Muscle layer of colon (tissue), 2 donors: ENCODE measurements around the gene BANK1.

ENCODE experiments used
- H3K27ac ChIP-seq: one replicate; pipeline ENCODE4 v1.7.0; 2013; ENCODE audit warnings: low read depth, mild to moderate bottlenecking, low read length, moderate library complexity
- H3K27me3 ChIP-seq, 2 donors: one replicate each; pipeline ENCODE4 v1.7.0; 2013; ENCODE audit warnings: low read length in 2 of 2, mild to moderate bottlenecking in 2 of 2; ENCODE audit not compliant: insufficient read depth in 2 of 2, control insufficient read depth in 1 of 2
- H3K36me3 ChIP-seq: one replicate; pipeline ENCODE4 v1.7.0; 2013; ENCODE audit warnings: mild to moderate bottlenecking, low read length; ENCODE audit not compliant: insufficient read depth
- H3K4me1 ChIP-seq: one replicate; pipeline ENCODE4 v1.7.0; 2013; ENCODE audit warnings: mild to moderate bottlenecking, low read length; ENCODE audit not compliant: insufficient read depth
- H3K4me3 ChIP-seq, 2 donors: one replicate each; pipeline ENCODE4 v1.7.0; 2013; ENCODE audit warnings: low read length in 2 of 2, low read depth in 1 of 2, mild to moderate bottlenecking in 1 of 2, moderate library complexity in 1 of 2
- H3K9ac ChIP-seq: one replicate; pipeline ENCODE4 v1.7.0; 2013; ENCODE audit warnings: low read length
- H3K9me3 ChIP-seq: one replicate; pipeline ENCODE4 v1.7.0; 2013; ENCODE audit warnings: mild to moderate bottlenecking, low read length
- donor health status: abdominal sarcoma.
- donor health status: Adenocarcinoma of cecum.

BANK1 gene

DNA sequence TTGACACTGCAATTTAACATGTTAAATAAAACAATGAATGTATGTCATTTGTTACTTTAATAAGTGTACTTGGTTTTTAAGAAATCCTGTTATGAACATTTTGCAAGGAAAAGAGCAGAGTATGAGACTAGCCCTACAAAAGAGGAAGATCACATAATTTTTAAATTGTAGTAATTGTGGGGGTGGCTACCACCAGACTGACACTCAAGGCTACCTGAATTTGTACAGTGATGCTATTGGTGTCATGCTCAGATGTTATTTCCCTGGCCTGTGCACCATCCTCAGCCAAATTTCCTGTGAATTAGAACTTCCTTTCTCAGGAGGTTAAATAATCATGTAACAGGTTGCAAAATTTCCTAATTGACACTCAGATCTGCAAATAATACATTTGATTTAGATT is 157.5 kb downstream of the BANK1 start:
- Histone ChIP-seq H3K27ac (no peak overlapping the region), H3K4me1 (no peaks in the 10 kb centered on the region), H3K36me3 (no peaks in the 10 kb centered on the region), H3K9ac (no peak overlapping the region), H3K4me3 (no peak overlapping the region), H3K27me3 (no peaks in the 10 kb centered on the region), H3K9me3 (no peaks in the 10 kb centered on the region)

DNA sequence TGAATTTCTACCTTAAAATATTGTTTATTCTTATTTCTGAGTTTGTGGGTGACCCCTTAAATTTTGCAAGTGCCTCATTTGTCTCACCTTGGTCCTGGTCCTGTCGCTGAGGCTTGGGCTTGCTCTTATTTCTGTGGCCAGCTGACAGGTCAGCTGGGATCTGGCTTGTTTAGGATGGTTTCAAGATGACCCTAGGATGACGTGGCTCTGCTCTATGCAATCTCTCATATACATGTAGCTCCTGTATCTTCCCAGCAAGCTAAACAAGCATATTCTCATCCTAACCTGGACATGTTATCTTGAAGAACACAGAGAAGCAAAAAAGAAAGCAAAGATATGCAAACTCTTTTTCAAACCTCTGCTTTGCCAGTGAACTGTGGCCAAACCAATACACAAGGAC is 158.4 kb downstream of the BANK1 start:
- Histone ChIP-seq H3K27ac (no peak overlapping the region), H3K4me3 (no peak overlapping the region), H3K36me3 (no peaks in the 10 kb centered on the region), H3K4me1 (peaks cover 2% of the 10 kb centered on the region), H3K9ac (no peak overlapping the region), H3K27me3 (no peaks in the 10 kb centered on the region), H3K9me3 (no peaks in the 10 kb centered on the region)

DNA sequence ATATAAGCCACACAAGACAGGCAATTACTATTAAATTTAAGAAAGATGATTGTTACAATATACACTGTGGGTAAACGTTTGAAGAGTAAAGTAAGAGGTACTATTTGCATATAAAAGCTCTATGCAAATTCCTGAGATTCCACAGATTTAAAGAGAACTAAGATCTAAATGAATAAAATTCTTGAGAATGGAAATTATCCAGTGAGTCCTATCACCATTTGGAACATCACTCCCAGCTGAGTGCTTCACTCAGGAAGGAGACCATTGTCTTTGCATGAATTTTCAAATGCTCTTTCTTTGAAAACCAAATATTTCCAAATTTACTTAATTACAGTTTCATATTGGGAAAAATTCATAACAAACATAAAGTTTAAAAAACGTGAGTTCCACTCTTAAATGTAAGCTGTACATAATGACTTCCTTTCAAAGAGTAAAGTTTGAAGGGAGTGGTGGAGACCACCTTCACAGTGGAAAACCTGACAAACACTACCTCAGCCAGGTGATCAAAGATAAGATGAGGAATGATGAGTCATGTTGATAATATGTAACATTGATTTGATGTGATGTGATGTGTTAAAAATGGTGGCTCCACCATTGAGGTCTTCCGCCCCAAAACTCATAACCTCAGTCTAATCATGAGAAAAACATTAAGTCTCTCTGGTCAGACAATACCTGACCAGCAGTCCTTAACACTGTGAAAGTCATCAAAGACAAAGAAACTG is 159.9 kb downstream of the BANK1 start:
- Histone ChIP-seq H3K36me3 (no peaks in the 10 kb centered on the region), H3K4me3 (no peak overlapping the region), H3K9me3 (no peaks in the 10 kb centered on the region), H3K27ac (no peak overlapping the region), H3K27me3 (no peaks in the 10 kb centered on the region), H3K4me1 (peaks cover 4% of the 10 kb centered on the region), H3K9ac (no peak overlapping the region)

DNA sequence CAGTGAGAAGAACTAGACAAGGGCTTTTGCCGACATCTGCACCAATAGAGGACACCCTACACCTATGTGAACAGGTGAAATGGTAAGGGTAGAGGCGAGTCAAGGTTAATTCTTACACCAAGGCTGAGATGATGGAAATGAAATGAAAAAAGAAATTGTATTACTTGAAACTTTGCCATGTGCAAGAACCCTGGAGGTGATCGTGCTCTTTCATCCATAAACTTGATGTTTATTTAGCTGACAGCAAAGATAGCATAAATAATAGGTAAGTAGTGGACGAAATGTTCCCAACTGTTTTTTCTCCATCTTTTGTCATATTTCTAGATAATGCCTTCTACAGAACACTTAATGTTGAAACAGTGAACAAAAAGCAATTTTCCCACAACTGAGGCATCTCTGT is 162.5 kb downstream of the BANK1 start:
- Histone ChIP-seq H3K27ac (no peak overlapping the region), H3K27me3 (no peaks in the 10 kb centered on the region), H3K36me3 (no peaks in the 10 kb centered on the region), H3K4me1 (peaks cover 4% of the 10 kb centered on the region), H3K4me3 (no peak overlapping the region), H3K9ac (no peak overlapping the region), H3K9me3 (no peaks in the 10 kb centered on the region)

DNA sequence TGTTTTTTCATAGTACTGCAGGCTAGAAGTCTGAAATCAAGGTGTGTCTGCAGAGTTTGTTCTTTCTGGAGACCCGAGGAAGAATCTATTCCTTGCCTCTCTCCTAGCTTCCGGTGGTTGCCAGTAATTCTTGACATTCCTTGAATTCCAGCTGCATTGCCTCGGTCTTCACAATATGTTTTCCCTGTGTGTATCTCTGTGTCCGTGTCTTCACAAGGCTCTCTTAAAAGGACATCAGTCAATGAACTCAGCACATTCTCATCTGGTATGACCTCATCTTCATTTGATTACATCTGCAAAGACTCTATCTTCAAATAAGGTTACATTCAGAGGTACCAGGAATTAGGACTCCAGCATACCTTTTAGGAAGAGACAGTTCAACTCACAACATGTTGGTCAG is 163.4 kb downstream of the BANK1 start:
- no peaks in the 10 kb centered on the region for H3K9me3 ChIP-seq
- H3K4me3 ChIP-seq = no peak overlapping the region

DNA sequence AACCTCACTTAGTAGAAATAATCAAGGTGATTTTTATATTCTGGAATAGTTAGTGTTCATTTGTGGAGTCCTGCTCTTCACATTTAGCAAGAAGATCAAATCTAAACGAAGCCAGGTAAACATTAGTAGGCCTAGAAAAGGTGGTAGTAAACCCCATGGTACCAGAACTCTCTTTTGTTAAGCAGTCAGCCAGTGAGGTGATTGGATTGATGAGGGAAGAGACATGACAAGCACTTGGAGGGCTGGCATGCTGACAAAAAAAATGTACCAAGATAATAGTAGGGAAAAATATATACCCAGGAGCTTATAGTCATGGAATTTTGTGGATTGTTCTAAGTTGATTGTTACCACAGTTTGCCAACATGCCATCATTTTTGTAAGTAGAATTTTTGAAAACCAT is 163.8 kb downstream of the BANK1 start:
- Histone ChIP-seq H3K9ac (no peak overlapping the region), H3K36me3 (no peaks in the 10 kb centered on the region), H3K4me3 (no peak overlapping the region), H3K4me1 (peaks cover 4% of the 10 kb centered on the region), H3K27ac (no peak overlapping the region), H3K9me3 (no peaks in the 10 kb centered on the region), H3K27me3 (no peaks in the 10 kb centered on the region)

More for the DNA sequence above, 163.4 kb downstream of the BANK1 start:
- no peak overlapping the region for H3K9ac ChIP-seq
- H3K36me3 ChIP-seq = no peaks in the 10 kb centered on the region
- peaks cover 4% of the 10 kb centered on the region for H3K4me1 ChIP-seq
- no peak overlapping the region for H3K27ac ChIP-seq
- no peaks in the 10 kb centered on the region for H3K27me3 ChIP-seq

DNA sequence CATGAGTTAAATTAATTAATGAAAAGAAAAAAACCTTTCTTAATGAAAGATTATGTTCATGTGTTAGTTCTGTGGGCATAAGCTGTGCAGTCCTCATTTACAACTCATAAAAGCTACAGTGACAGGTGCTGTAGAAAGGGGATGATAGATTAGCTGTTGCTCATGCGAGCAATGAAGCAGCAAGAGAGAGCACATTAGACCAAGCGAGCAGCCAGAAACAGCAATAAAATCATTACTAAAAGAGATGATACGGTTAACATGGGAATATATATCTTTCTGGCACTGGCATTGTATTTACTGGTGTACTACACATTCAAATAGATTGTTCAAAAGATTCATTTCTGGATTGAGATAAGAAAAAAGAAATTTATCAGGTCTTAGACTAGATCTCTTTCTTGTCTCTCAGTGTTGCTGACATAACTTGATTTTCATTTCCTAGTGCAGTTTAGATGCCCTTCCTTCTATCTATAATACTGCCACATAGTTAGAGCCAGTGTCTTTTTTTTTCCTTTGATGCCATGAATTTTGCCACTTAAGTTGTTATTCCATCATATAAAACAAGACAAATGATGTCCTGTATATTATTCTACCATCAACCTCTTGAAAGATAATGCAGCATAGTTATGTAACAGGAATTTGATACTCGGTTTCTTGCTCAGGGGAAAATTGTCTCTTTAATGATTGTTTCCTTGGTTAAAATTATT is 164.6 kb downstream of the BANK1 start:
- no peak overlapping the region for H3K4me3 ChIP-seq
- no peak overlapping the region for H3K27ac ChIP-seq
- H3K9me3 ChIP-seq = no peaks in the 10 kb centered on the region
- H3K36me3 ChIP-seq = no peaks in the 10 kb centered on the region
- H3K4me1 ChIP-seq = peaks cover 4% of the 10 kb centered on the region
- no peaks in the 10 kb centered on the region for H3K27me3 ChIP-seq
- H3K9ac ChIP-seq = no peak overlapping the region

DNA sequence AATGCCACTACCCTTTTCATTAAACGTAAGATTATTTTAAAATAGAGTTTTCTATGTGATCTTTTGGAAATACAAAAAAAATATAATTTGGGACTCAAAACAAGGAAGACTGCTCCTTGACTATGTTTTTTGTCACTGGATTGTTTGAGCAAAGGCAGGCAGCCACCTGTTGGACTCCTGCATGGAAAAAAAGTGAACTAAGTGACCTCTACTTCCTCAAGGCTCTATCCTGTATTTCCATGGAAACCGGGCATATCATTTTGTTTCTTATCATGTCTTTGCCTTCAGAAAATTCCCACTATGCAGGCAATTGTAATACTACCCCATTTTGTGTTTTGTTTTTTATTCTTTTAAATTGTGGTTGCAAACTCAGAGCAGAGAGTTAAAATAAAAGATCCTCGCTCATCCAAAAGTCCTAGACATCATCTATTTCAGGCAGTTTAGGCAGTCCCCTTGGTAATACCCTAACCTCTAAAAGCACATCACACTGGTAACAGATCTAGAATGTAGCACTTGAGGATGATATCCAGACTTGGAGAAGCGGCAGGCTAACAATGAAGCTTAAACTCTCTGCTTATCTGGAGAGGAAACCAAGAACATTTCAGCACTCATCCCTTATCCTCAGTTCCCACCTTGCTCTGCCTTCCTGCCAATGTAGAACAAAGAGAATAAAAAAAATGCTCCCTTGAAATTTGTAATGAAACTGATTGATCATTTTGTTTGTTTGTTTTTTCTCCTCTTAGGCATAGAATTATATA is 165.7 kb downstream of the BANK1 start:
- H3K4me1 ChIP-seq = peaks cover 4% of the 10 kb centered on the region
- H3K9ac ChIP-seq = no peak overlapping the region
- no peak overlapping the region for H3K4me3 ChIP-seq
- no peaks in the 10 kb centered on the region for H3K9me3 ChIP-seq
- H3K27ac ChIP-seq = no peak overlapping the region
- no peaks in the 10 kb centered on the region for H3K27me3 ChIP-seq
- H3K36me3 ChIP-seq = no peaks in the 10 kb centered on the region

DNA sequence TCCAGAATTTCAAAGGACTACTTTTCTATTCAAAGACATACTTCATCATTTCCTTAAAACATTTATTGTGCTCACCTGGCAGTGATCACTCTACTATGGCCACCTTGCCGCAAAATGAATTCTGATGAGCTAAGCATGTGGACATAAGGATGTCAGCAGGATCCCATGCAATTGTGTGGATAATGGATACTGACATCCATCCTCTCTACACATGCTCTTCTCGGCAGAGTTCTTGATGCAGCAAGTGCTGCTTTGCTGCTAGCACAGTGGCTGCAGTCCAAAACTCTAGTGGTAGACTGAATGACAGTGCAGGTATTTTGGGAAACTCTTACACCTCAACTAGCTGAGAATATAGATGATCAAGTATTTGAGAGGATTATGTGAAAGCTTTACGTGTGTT is 168.0 kb downstream of the BANK1 start:
- no peak overlapping the region for H3K9ac ChIP-seq
- no peak overlapping the region for H3K27ac ChIP-seq
- no peaks in the 10 kb centered on the region for H3K9me3 ChIP-seq
- no peaks in the 10 kb centered on the region for H3K27me3 ChIP-seq
- H3K4me1 ChIP-seq = peaks cover 4% of the 10 kb centered on the region
- no peaks in the 10 kb centered on the region for H3K36me3 ChIP-seq
- H3K4me3 ChIP-seq = no peak overlapping the region

DNA sequence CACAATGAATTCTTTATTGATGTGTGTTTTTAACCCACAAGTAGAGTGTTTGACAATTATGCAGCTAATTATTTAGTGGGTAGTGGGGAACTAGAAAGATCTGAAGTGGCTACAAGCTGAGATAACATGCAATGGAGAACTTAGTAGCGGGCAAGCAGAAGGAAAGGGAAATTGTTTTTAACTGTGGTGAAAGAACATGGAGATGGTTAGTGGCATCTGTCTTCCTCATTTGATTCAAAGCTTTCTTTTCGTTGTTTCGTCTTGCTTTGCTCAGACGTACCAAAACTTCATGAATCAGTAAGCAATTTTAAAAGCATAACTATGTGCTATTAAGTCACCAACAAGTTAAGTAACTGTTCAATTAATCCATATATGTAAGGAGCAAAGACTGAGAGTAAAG is 169.9 kb downstream of the BANK1 start:
- no peaks in the 10 kb centered on the region for H3K27me3 ChIP-seq
- H3K4me3 ChIP-seq = no peak overlapping the region
- no peak overlapping the region for H3K9ac ChIP-seq
- H3K27ac ChIP-seq = no peak overlapping the region
- H3K9me3 ChIP-seq = no peaks in the 10 kb centered on the region
- no peaks in the 10 kb centered on the region for H3K36me3 ChIP-seq
- H3K4me1 ChIP-seq = no peaks in the 10 kb centered on the region

DNA sequence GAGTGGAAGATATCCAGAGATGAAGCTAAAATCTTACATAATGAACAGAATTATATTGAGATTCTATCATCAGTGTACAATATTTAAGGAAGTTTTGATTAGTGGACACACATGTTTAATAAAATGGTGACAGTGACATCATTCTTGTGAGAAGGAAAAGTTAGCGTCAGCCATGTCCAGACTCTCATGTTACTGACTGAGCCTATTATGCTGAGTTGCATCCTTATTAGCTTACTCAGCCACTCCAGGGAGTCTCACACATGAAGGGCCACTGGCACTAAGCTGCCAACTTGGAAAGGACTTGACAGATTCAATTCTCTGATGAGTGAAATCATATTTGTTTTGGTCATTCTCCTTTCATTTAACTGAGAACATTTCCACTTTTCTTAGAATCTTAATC is 170.6 kb downstream of the BANK1 start:
- Histone ChIP-seq H3K36me3 (no peaks in the 10 kb centered on the region), H3K4me1 (no peaks in the 10 kb centered on the region), H3K27ac (no peak overlapping the region), H3K9me3 (no peaks in the 10 kb centered on the region), H3K27me3 (no peaks in the 10 kb centered on the region), H3K4me3 (no peak overlapping the region), H3K9ac (no peak overlapping the region)
